ENCODE data around the gene NFATC4.
"Not testable (repeated sequence)": the region's sequence is repeated elsewhere in the genome, so short reads cannot be mapped to it uniquely, and the experiment has no call there.

The NFATC4 gene

DNA sequence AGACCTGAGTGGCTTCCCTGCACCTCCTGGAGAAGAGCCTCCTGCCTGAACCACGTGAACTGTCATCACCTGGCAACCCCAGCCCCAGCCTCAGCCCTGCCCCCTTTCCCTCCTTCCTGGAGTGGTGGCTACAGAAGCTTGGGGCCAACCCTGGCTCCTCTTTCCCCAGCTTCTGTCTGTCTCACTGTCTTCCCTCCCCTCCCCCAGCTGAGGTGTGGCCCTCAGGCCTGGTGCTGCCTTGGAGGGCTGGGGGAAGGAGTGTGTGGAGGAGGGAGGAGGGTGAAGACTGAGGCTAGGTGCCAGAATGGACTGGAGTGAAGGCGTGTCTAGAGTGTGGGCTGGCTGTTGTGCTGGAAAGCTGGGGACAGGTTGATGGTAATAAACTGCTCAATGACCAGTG lies 9.7 kb downstream of the NFATC4 start:
- no peak for DNase-seq (ENCODE audit: low read depth, low spot score)

DNA sequence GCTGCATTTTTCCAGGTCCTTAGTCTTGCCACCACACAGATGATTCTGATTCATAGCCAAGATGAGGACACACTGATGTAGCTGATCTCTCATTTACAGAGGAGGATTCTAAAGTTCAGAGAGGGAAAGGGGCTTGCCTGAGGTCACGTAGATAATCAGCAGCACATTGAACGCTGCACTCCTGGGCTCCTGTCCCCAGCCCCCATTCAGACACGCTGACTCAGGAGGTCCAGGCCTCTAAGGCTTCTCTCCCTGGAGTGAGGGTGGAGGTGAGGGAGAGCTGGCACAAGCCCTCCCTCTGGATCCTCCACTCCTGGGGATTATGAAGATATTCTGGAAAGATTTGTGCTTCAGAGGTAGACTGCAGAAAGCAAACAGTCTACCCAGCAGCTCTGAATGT lies 10.3 kb downstream of the NFATC4 start:
- Histone ChIP-seq H3K9me3 (ENCODE audit: control insufficient read depth, insufficient read depth, low read length) (no peaks in the 10 kb centered on the region), H3K4me3 (ENCODE audit: low read length) (no peak overlapping the region), H3K27me3 (ENCODE audit: control insufficient read depth, insufficient read depth, low read length) (no peaks in the 10 kb centered on the region), H3K4me1 (ENCODE audit: control insufficient read depth, insufficient read depth, low read length) (peaks cover 3% of the 10 kb centered on the region), H3K36me3 (ENCODE audit: control insufficient read depth, insufficient read depth, low read length) (peaks cover 2% of the 10 kb centered on the region; the same call in 1 of the 2 replicates), H3K27ac (ENCODE audit: low read length) (no peak overlapping the region)
- WGBS (ENCODE audit: insufficient coverage, insufficient read length): no CpG with 5 or more reads among the region's 3 CpGs
- DNase-seq (ENCODE audit: low read depth, low spot score): no peak

More for the DNA sequence above, 9.7 kb downstream of the NFATC4 start:
- Histone ChIP-seq H3K9me3 (ENCODE audit: control insufficient read depth, insufficient read depth, low read length) (no peaks in the 10 kb centered on the region), H3K27me3 (ENCODE audit: control insufficient read depth, insufficient read depth, low read length) (no peaks in the 10 kb centered on the region), H3K27ac (ENCODE audit: low read length) (no peak overlapping the region), H3K4me3 (ENCODE audit: low read length) (no peak overlapping the region), H3K36me3 (ENCODE audit: control insufficient read depth, insufficient read depth, low read length) (peaks cover 5% of the 10 kb centered on the region; the same call in 1 of the 2 replicates), H3K4me1 (ENCODE audit: control insufficient read depth, insufficient read depth, low read length) (peaks cover 3% of the 10 kb centered on the region)
- no CpG with 5 or more reads among the region's 2 CpGs for WGBS (ENCODE audit: insufficient coverage, insufficient read length)

DNA sequence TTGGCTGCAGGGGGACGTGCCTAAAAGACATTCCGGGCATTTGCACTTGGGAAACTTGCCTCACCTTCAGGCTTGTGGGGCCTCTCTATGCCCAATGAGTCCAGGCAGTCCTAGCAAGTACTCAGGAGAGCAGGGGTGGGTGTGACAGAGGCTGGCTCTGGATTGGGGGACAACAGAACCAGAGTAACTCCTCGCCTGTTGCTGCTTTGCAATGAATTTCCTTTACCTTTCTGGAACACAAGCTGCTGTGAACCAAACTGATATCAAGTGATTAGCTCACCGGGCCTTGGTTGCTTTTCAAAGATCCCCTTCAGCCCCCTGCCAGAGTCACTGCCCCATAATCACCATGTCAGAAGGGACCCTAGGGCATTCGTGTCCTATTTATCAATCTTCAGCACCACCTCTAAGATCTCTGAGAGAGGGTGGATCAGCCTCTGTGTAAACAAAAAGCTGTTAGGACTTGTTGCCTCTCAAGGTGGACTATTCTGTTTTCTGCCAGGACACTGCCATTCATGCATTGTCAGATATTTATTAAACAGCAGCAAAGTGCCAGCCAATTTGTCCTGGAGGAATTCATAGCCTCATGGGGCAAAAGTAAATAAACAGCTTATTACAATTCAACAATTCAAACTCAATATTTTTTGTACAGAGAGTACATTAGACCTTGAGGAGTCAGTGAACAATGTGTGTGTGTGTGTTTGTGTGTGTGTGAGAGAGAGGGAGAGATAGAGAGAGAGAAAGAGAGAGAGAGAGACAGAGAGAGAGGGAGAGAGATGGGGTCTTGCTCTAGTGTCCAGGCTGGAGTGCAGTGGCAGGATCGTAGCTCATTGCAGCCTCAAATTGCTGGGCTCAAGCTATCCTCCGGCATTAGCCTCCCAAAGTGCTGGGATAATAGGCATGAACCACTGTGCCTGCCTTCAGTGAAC lies 11.3 kb downstream of the NFATC4 start:
- Histone ChIP-seq H3K4me3 (ENCODE audit: low read length) (no peak overlapping the region), H3K27me3 (ENCODE audit: control insufficient read depth, insufficient read depth, low read length) (no peaks in the 10 kb centered on the region), H3K36me3 (ENCODE audit: control insufficient read depth, insufficient read depth, low read length) (no peaks in the 10 kb centered on the region), H3K27ac (ENCODE audit: low read length) (no peak overlapping the region), H3K9me3 (ENCODE audit: control insufficient read depth, insufficient read depth, low read length) (no peaks in the 10 kb centered on the region), H3K4me1 (ENCODE audit: control insufficient read depth, insufficient read depth, low read length) (peaks cover 3% of the 10 kb centered on the region)
- no CpG with 5 or more reads among the region's 7 CpGs for WGBS (ENCODE audit: insufficient coverage, insufficient read length)
- DNase-seq (ENCODE audit: low read depth, low spot score): no peak

DNA sequence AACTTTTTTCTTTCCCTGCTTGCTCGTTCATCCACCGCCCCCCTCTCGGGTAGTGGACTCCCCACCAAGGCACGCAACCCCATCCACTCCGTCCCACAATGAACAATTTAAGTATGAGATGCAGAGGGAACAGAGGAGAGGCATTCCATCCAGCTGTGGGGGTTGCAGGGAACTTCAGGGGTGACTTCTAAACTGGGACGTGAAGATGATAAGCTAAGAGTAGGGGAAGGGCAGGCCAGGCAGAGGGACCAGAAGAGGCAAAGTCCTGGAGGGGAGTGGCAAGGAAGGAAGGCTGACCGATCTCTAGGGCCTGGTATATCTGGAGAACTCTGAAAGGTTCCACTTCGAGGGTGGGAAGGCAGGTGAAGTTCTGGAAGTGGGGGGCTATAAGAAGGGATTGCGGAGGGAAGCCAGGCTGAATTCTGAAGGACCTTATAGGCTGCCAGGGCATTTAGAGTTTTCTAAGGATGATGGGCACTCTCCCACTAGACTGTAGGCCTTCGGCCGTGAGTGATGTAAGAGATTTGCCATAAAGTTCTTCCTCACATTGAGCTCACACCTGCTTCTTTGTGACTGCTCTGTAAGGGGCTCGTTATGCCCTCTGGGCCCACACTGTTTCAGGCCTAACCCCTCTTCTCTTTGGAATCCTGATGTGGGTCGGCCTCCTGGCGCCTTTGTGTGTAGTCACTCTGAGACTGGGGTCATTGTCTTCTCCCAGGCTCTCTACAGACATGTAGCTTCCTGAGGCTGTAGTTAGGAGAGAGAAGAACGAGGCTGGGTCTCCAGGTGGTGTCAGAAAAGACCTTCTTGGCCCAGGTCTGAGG lies 12.1 kb downstream of the NFATC4 start:
- no CpG with 5 or more reads among the region's 15 CpGs for WGBS (ENCODE audit: insufficient coverage, insufficient read length)
- H3K27me3 ChIP-seq (ENCODE audit: control insufficient read depth, insufficient read depth, low read length): no peaks in the 10 kb centered on the region
- no peak for DNase-seq (ENCODE audit: low read depth, low spot score)

DNA sequence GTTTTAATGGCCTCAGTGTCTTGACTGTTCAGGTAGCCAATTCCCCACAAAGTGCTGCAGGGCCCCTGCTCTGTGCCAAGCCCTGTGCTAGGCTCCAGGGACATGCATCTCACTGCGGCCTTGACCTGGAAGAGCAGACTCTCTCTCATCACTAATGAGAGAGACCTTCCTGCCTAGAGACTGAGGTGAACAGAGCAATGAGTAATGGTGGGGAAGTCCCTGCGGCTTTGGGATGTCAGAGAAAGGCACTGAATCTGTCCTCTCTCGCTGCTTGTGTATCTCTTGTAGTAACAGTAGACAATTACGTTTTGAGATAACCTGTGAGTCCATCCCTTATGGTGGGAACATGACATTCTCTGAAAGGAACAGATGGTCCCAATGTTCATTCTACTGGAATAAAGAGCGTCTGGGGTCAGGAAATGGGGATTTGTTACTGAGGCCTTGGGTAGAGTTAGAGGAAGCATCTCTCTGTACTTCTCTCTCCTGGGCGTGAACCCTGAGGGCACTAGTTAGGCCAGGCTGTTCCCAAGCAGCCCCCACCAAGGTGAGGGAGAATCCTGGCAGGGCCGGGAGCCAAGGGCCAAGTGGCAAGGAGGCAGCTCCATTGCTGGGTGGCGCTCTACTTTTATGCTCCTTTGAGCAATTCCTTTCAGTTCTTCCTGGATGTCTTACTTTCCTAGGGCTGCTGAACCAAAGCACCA lies 13.5 kb downstream of the NFATC4 start:
- no peak overlapping the region for H3K4me3 ChIP-seq (ENCODE audit: low read length)
- H3K27ac ChIP-seq (ENCODE audit: low read length): no peak overlapping the region
- H3K9me3 ChIP-seq (ENCODE audit: control insufficient read depth, insufficient read depth, low read length): no peaks in the 10 kb centered on the region
- WGBS (ENCODE audit: insufficient coverage, insufficient read length): no CpG with 5 or more reads among the region's 8 CpGs
- H3K27me3 ChIP-seq (ENCODE audit: control insufficient read depth, insufficient read depth, low read length): no peaks in the 10 kb centered on the region
- DNase-seq (ENCODE audit: low read depth, low spot score): no peak
- peaks cover 3% of the 10 kb centered on the region for H3K4me1 ChIP-seq (ENCODE audit: control insufficient read depth, insufficient read depth, low read length)
- H3K36me3 ChIP-seq (ENCODE audit: control insufficient read depth, insufficient read depth, low read length): no peaks in the 10 kb centered on the region

More for the DNA sequence above, 12.1 kb downstream of the NFATC4 start:
- H3K27ac ChIP-seq (ENCODE audit: low read length): no peak overlapping the region
- no peak overlapping the region for H3K4me3 ChIP-seq (ENCODE audit: low read length)
- no peaks in the 10 kb centered on the region for H3K9me3 ChIP-seq (ENCODE audit: control insufficient read depth, insufficient read depth, low read length)
- peaks cover 3% of the 10 kb centered on the region for H3K4me1 ChIP-seq (ENCODE audit: control insufficient read depth, insufficient read depth, low read length)
- no peaks in the 10 kb centered on the region for H3K36me3 ChIP-seq (ENCODE audit: control insufficient read depth, insufficient read depth, low read length)

DNA sequence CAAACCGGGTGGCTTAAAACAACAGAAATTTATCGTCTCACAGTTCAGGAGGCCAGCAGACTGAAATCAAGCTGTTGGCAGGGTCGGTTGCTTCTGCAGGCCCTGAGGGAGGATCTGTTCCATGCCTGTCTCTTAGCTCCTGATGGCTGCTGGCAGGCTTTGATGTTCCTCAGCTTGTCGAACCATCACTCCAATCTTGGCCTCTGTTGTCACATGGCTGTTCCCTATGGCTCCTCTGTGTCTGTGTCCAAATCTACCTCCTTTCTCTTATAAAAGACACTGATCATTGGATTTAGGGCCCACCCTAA lies 14.0 kb downstream of the NFATC4 start:
- WGBS (ENCODE audit: insufficient coverage, insufficient read length): no CpG with 5 or more reads among the region's 4 CpGs
- Histone ChIP-seq H3K4me1 (ENCODE audit: control insufficient read depth, insufficient read depth, low read length) (peaks cover 1% of the 10 kb centered on the region), H3K36me3 (ENCODE audit: control insufficient read depth, insufficient read depth, low read length) (no peaks in the 10 kb centered on the region), H3K9me3 (ENCODE audit: control insufficient read depth, insufficient read depth, low read length) (no peaks in the 10 kb centered on the region), H3K4me3 (ENCODE audit: low read length) (no peak overlapping the region), H3K27ac (ENCODE audit: low read length) (no peak overlapping the region), H3K27me3 (ENCODE audit: control insufficient read depth, insufficient read depth, low read length) (no peaks in the 10 kb centered on the region)
- no peak for DNase-seq (ENCODE audit: low read depth, low spot score)

DNA sequence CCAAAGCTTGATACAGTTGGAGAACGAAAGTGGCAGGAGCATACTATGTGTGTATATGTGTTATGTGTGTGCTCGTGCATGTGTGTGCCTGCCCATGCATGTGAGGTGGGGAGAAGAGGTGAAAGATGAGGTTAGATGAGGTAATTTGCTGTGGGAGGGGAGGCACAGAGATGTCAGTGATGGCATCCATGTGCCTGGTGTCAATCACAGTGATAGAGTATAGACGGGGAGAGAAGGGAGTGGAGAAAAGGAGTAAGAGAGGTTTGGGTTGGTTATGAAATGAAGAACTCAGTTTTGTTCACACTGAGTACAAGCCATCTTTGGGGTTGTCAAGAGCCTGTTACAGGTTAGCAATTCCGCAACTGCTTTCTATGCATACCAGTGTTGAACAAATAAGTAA lies 16.2 kb downstream of the NFATC4 start:
- no peaks in the 10 kb centered on the region; the same call in none of the 2 replicates for H3K4me1 ChIP-seq (ENCODE audit: control insufficient read depth, insufficient read depth, low read length)
- WGBS (ENCODE audit: insufficient coverage, insufficient read length): 100% methylated on average over 1 of the region's 4 CpGs

DNA sequence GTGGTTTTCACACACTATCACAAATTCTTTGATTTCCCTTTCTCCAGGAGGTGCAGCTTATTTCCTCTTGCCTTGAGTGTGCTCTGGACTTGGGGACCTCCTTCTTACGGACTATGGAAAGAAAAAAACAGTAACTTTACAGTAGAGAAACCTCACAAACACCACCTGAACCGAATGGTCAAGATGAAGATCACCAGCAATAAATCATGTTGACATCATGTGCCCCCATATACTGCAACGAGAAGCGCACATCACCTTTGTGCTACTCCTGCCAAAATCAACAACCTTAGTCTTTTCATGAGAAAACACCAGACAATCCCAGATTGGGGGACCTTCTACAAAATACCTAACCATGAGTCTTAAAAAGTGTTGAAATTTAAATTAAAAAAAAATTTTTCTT lies 17.5 kb downstream of the NFATC4 start:
- Histone ChIP-seq H3K36me3 (ENCODE audit: control insufficient read depth, insufficient read depth, low read length) (no peaks in the 10 kb centered on the region), H3K27ac (ENCODE audit: low read length) (no peak overlapping the region), H3K4me3 (ENCODE audit: low read length) (no peak overlapping the region), H3K9me3 (ENCODE audit: control insufficient read depth, insufficient read depth, low read length) (no peaks in the 10 kb centered on the region), H3K27me3 (ENCODE audit: control insufficient read depth, insufficient read depth, low read length) (no peaks in the 10 kb centered on the region), H3K4me1 (ENCODE audit: control insufficient read depth, insufficient read depth, low read length) (no peaks in the 10 kb centered on the region; the same call in none of the 2 replicates)
- no peak for DNase-seq (ENCODE audit: low read depth, low spot score)
- WGBS (ENCODE audit: insufficient coverage, insufficient read length): no CpG with 5 or more reads among the region's 4 CpGs

More for the DNA sequence above, 16.2 kb downstream of the NFATC4 start:
- Histone ChIP-seq H3K27ac (ENCODE audit: low read length) (no peak overlapping the region), H3K27me3 (ENCODE audit: control insufficient read depth, insufficient read depth, low read length) (no peaks in the 10 kb centered on the region), H3K4me3 (ENCODE audit: low read length) (no peak overlapping the region), H3K9me3 (ENCODE audit: control insufficient read depth, insufficient read depth, low read length) (no peaks in the 10 kb centered on the region), H3K36me3 (ENCODE audit: control insufficient read depth, insufficient read depth, low read length) (no peaks in the 10 kb centered on the region)
- DNase-seq (ENCODE audit: low read depth, low spot score): no peak

DNA sequence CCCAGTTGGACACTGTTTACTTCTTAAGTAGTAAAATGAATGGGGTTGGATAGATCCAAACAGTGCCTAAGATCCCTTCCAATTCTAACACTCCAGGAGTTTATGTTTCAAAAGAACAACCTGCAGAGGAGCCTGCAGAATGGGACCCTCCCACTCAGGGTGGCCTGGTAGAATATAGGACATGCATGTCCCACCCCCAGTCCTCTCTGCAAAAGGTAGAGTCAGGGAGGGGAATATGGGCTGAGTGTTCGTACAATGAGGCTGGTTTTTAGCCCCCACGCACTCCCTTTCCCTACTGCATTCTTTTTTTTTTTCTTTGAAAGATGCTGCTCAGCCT lies 19.0 kb downstream of the NFATC4 start:
- no peak overlapping the region for H3K27ac ChIP-seq (ENCODE audit: low read length)
- H3K4me1 ChIP-seq (ENCODE audit: control insufficient read depth, insufficient read depth, low read length): no peaks in the 10 kb centered on the region
- no peak for DNase-seq (ENCODE audit: low read depth, low spot score)
- no peaks in the 10 kb centered on the region for H3K36me3 ChIP-seq (ENCODE audit: control insufficient read depth, insufficient read depth, low read length)
- no peaks in the 10 kb centered on the region for H3K27me3 ChIP-seq (ENCODE audit: control insufficient read depth, insufficient read depth, low read length)
- no peaks in the 10 kb centered on the region for H3K9me3 ChIP-seq (ENCODE audit: control insufficient read depth, insufficient read depth, low read length)
- H3K4me3 ChIP-seq (ENCODE audit: low read length): no peak overlapping the region
- WGBS (ENCODE audit: insufficient coverage, insufficient read length): no CpG with 5 or more reads among the region's 2 CpGs

DNA sequence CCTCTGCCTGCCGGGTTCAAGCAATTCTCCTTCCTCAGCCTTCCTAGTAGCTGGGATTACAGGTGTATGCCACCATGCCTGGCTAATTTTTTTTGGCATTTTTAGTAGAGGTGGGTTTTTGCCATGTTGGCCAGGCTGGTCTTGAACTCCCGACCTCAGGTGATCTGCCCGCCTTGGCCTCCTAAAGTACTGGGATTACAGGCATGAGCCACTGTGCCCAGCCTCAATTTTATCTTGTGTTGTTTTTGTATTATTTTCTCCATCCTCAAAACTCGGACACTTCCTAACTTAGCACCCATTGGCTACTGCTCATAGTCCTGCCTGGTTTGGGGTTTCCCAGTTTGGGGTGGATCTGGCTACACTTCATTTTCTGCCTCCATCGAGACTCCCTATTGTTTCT lies 19.6 kb downstream of the NFATC4 start:
- not testable (repeated sequence) for H3K9me3 ChIP-seq (ENCODE audit: control insufficient read depth, insufficient read depth, low read length); H3K27me3 ChIP-seq (ENCODE audit: control insufficient read depth, insufficient read depth, low read length); H3K4me3 ChIP-seq (ENCODE audit: low read length); H3K27ac ChIP-seq (ENCODE audit: low read length); H3K36me3 ChIP-seq (ENCODE audit: control insufficient read depth, insufficient read depth, low read length); H3K4me1 ChIP-seq (ENCODE audit: control insufficient read depth, insufficient read depth, low read length); DNase-seq (ENCODE audit: low read depth, low spot score)
- WGBS (ENCODE audit: insufficient coverage, insufficient read length): no CpG with 5 or more reads among the region's 5 CpGs
